Measurements from ENCODE around the gene PTPRD. TPM values are rescaled to one million over a fixed set of nuclear protein-coding genes. Genes with fewer than 3 reads are reported as not detected.

PTPRD gene
- total RNA-seq, 2 experiments from 2014 or later, result not detected

DNA sequence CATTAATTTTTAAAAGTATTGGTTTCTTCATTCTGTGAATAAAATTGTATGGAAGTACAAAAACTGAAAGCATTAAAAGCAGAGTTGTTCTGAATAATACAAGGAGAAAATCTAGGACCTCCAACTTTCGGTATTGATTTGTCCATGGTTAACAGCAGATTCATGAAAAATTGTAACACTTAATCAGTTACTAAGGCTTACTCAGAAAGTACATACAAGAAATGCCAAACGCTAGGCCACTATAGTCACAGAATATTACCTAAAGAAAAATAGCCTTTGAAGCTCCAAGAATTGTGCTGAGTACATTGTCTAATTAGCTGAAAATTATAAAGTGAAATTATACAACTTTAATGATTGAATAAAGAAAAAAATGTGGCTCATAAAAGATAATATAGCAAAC, 271.7 kb downstream of the PTPRD start:
- ChIA-PET CTCF (no interaction called here), POLR2A (no interaction called here)
- Mint-ChIP-seq H3K27ac (no peak overlapping the region), H3K4me1 (ENCODE audit: low read depth) (no peaks in the 10 kb centered on the region), H3K9me3 (ENCODE audit: insufficient read depth) (peaks cover 12% of the 10 kb centered on the region), H3K27me3 (ENCODE audit: low read depth) (no peaks in the 10 kb centered on the region), H3K36me3 (ENCODE audit: low read depth) (no peaks in the 10 kb centered on the region), H3K4me3 (no peak overlapping the region)
- ATAC-seq, result no peak
- DNase-seq, result no peak

DNA sequence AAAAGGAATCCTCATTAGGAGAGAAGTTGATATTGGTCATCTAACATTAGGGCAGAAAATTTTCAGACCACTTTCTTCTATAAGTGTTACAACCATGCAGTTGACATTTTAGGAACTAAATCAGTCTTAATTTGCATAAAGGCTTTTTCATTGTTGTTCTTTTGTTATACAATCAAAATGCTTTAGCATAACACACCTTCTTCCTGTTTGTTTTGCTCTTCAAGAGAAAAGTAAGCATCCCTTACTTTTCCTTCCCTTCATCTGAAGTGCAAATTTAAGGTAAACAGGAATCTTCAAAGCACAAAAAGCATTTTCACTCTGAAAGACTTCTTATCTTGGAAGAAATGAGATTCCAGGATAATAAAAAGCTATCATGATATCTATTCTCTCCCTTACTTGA, 273.6 kb downstream of the PTPRD start:
- Mint-ChIP-seq H3K4me3 (no peak overlapping the region), H3K9me3 (ENCODE audit: insufficient read depth) (peaks cover 17% of the 10 kb centered on the region), H3K36me3 (ENCODE audit: low read depth) (no peaks in the 10 kb centered on the region), H3K27ac (no peak overlapping the region), H3K27me3 (ENCODE audit: low read depth) (no peaks in the 10 kb centered on the region), H3K4me1 (ENCODE audit: low read depth) (no peaks in the 10 kb centered on the region)
- ChIA-PET POLR2A (no interaction called here), CTCF (no interaction called here)
- ATAC-seq (no peak), DNase-seq (no peak)

DNA sequence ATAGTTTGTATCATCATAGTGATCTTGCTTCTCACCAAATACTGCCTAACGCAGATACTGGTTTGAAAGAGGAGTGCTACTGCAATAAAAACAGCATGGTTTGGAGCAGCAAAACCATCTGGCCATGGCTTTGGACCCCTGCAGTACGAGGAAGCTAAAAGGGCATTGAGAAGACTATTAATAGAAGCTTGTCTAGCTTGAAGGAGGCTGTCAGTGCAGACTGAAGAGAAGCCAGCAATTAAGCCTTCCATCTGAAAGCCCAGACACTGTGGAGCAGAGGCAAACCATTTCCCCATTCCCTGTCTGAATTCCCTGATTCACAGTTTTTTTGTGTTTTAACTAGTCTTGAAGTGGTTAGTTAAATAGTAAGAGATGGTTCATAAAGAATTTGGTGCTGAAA, 281.6 kb downstream of the PTPRD start:
- POLR2A ChIA-PET, result no interaction called here

DNA sequence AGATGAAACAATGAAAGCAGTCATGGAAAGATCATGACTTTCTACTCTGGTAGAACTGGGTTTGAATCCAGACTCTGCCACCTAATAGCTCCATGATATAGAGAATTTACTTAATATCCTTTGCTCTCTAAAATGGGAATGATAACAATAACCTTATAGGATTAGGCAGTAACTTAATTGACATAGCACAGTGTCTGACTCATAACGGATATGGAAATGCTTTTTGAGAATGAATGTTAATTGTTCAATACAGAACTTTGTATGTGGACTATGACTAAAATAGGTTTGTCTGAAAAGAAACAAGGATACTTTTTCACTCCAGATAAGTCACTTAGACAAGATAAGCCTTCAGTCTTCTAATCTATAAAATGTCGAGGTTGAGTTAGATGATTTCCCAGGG, 330.7 kb downstream of the PTPRD start:
- CTCF ChIA-PET, result no interaction called here
- no peak for ATAC-seq
- POLR2A ChIA-PET, result no interaction called here
- peaks cover 8% of the 10 kb centered on the region for H3K9me3 Mint-ChIP-seq (ENCODE audit: insufficient read depth)
- DNase-seq, result no peak
- no peak overlapping the region for H3K27ac Mint-ChIP-seq
- H3K4me3 Mint-ChIP-seq, result no peak overlapping the region
- no peaks in the 10 kb centered on the region for H3K4me1 Mint-ChIP-seq (ENCODE audit: low read depth)
- no peaks in the 10 kb centered on the region for H3K36me3 Mint-ChIP-seq (ENCODE audit: low read depth)
- H3K27me3 Mint-ChIP-seq (ENCODE audit: low read depth), result no peaks in the 10 kb centered on the region

More for the DNA sequence above, 281.6 kb downstream of the PTPRD start:
- no peaks in the 10 kb centered on the region for H3K36me3 Mint-ChIP-seq (ENCODE audit: low read depth)
- no peaks in the 10 kb centered on the region for H3K4me1 Mint-ChIP-seq (ENCODE audit: low read depth)
- DNase-seq (no peak), ATAC-seq (no peak)
- peaks cover 7% of the 10 kb centered on the region for H3K9me3 Mint-ChIP-seq (ENCODE audit: insufficient read depth)
- CTCF ChIA-PET, result no interaction called here
- H3K27ac Mint-ChIP-seq, result no peak overlapping the region
- H3K27me3 Mint-ChIP-seq (ENCODE audit: low read depth), result no peaks in the 10 kb centered on the region
- H3K4me3 Mint-ChIP-seq, result no peak overlapping the region

DNA sequence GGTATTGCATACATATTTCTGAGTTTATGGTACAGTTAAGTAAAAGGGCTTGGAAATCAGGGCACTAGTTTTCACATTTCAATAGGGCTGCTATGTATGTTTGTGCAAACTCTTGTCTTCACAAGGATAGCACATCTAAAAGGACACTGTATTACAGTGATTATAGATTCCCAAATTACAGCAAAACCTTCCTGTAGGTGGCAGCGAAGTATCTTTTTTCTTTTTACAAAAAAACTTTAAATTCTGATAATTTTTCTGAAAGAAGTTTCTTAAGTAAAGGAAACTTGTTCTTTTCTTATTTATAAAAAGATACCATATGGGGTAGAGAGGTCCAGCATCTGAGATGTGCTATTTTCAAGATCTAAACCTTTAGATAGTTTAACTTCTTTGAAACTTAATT, 337.8 kb downstream of the PTPRD start:
- Mint-ChIP-seq H3K4me1 (ENCODE audit: low read depth) (no peaks in the 10 kb centered on the region), H3K27me3 (ENCODE audit: low read depth) (no peaks in the 10 kb centered on the region), H3K27ac (no peak overlapping the region), H3K9me3 (ENCODE audit: insufficient read depth) (peaks cover 7% of the 10 kb centered on the region), H3K4me3 (no peak overlapping the region), H3K36me3 (ENCODE audit: low read depth) (no peaks in the 10 kb centered on the region)
- DNase-seq (no peak), ATAC-seq (no peak)
- ChIA-PET POLR2A (no interaction called here), CTCF (no interaction called here)

DNA sequence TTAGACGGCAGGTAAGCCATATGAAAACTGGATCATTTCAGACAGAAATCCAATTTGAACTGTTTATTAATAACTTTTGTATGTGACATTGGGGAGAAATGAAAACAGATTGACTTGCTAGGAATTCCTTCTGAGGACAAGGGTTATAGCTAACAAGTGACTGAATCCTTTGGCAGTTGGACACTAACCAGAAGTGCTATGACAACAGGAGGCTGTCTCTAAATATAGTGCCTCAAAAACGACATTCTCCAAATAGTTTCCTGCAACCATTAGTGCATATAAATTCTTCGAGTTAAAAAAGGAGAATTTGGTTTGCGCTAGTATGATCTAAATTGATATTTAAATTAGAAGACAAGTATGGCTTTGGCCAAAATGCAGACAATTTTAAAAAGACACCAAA, 338.6 kb downstream of the PTPRD start:
- H3K27me3 Mint-ChIP-seq (ENCODE audit: low read depth), result no peaks in the 10 kb centered on the region
- DNase-seq (no peak), ATAC-seq (no peak)
- H3K27ac Mint-ChIP-seq, result no peak overlapping the region
- no peaks in the 10 kb centered on the region for H3K4me1 Mint-ChIP-seq (ENCODE audit: low read depth)
- no peaks in the 10 kb centered on the region for H3K36me3 Mint-ChIP-seq (ENCODE audit: low read depth)
- H3K4me3 Mint-ChIP-seq, result no peak overlapping the region
- CTCF ChIA-PET, result no interaction called here
- POLR2A ChIA-PET, result no interaction called here
- peaks cover 7% of the 10 kb centered on the region for H3K9me3 Mint-ChIP-seq (ENCODE audit: insufficient read depth)

DNA sequence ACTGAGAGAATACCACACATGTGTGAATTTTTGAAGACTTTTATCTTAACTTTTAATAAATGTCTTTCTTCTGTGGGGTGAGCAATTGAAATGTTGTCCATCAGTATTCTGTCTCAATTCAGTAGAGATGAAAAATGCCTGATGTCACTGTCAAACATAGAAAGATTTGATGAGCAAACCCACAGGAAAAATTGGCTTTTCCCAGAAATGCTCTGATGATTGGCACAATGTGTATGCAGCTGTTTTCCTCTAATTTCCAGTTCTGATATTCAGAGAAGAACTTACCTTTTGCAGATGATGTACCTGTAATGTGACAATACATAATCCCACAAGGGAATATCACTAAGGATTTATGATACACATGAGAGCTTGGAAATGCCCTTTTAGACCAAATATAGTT, 340.0 kb downstream of the PTPRD start:
- Mint-ChIP-seq H3K9me3 (ENCODE audit: insufficient read depth) (peaks cover 7% of the 10 kb centered on the region), H3K36me3 (ENCODE audit: low read depth) (no peaks in the 10 kb centered on the region), H3K27me3 (ENCODE audit: low read depth) (no peaks in the 10 kb centered on the region), H3K4me3 (no peak overlapping the region), H3K4me1 (ENCODE audit: low read depth) (no peaks in the 10 kb centered on the region), H3K27ac (no peak overlapping the region)
- DNase-seq (no peak), ATAC-seq (no peak)
- CTCF ChIA-PET, result no interaction called here
- POLR2A ChIA-PET, result no interaction called here

DNA sequence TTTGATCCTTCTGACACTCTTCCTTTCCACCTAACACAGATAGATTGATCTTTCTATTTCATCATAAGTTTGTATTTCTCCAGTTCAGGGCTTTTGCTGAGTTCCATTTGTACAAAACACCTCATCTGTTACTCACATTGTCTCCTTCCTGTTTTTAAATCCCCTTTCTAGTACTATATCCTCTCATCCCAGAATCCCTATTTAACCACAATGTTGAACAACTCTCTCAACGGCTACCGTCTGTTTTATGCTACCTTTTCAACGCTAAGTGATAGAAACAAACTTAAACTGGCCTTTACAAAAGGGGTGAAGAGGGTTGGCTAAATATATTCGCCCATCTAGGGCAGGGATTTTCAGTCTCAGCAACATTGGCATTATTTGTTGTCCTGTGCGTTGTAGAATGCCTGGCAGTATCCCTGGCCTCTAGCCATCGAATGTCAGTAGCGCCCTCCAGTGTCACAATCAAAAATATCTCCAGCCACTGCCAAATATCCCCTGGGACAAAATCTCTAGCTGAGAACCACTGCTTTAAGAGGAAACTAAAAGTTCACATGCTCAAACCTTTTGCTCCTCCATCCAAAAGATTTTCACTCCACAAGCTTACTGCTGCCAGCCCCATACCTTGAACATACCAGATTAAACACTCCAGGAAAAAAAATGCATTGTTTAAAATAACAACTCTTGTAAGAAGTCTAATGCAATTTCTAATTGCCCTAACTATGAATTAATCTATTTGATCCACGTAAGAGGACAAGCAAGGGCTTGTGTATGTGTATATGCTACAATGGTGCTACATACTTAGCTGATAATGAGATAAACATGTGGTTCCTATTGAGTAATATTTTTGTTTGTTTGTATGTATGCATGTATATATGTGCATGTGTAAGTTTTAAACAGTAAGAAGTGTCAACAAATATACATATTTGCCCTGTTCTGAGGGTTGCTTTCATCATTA, 344.0 kb downstream of the PTPRD start:
- CTCF ChIA-PET, result interaction anchor here (1.9 kb wide), 1 partner anchor 206 kb away, joined by 4 read pairs; no protein-coding TSS in a partner anchor
- ATAC-seq (no peak), DNase-seq (no peak)
- H3K36me3 Mint-ChIP-seq (ENCODE audit: low read depth), result no peaks in the 10 kb centered on the region
- no peak overlapping the region for H3K27ac Mint-ChIP-seq
- no peaks in the 10 kb centered on the region for H3K27me3 Mint-ChIP-seq (ENCODE audit: low read depth)
- H3K4me1 Mint-ChIP-seq (ENCODE audit: low read depth), result no peaks in the 10 kb centered on the region
- H3K4me3 Mint-ChIP-seq, result no peak overlapping the region
- POLR2A ChIA-PET, result no interaction called here
- peaks cover 10% of the 10 kb centered on the region for H3K9me3 Mint-ChIP-seq (ENCODE audit: insufficient read depth)

DNA sequence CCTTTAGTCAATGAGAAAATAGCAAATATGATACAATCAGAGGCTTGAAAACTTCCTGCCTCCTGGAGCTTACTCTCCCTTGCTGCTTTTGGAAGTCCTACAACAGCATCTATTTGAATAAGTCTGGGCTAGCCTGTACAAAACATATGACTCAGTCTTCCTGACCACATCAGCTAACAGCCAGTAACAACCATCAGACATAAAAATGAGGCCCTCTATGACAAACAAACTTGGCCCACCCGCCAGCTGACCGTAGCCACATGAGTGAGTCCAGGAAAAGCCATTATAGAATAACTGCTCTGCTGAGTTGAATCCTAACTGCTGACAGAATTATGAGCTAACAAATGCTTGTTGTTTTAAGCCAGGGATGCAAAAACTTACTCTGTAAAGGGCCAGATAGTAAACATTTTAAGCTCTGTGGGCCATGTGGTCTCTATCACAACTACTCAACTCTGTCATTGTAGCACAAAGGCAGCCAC, 347.6 kb downstream of the PTPRD start:
- CTCF ChIA-PET, result no interaction called here
- no peaks in the 10 kb centered on the region for H3K27me3 Mint-ChIP-seq (ENCODE audit: low read depth)
- DNase-seq (no peak), ATAC-seq (no peak)
- H3K9me3 Mint-ChIP-seq (ENCODE audit: insufficient read depth), result peaks cover 15% of the 10 kb centered on the region
- H3K4me3 Mint-ChIP-seq, result no peak overlapping the region
- H3K27ac Mint-ChIP-seq, result no peak overlapping the region
- no peaks in the 10 kb centered on the region for H3K36me3 Mint-ChIP-seq (ENCODE audit: low read depth)
- POLR2A ChIA-PET, result no interaction called here
- no peaks in the 10 kb centered on the region for H3K4me1 Mint-ChIP-seq (ENCODE audit: low read depth)

DNA sequence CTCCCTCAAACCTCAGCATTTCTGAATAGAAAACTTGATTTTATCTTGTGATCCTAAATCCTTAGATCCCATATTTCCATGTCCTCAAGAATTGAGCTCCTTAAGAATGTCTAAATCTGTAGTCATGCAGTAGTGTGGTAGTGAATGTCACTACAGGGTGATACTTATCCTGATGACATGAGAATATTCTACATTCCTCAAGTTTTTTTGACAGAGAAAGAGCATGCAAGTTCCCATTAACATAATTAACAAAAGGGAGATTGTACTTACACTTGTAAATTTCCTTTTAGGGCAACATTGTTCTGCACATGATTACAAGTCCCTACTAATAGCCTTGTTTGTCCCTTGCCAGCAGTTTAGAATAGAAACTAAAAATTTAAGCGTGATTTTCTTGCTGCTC, 352.3 kb downstream of the PTPRD start:
- ATAC-seq, result no peak
- H3K4me1 Mint-ChIP-seq (ENCODE audit: low read depth), result no peaks in the 10 kb centered on the region
- POLR2A ChIA-PET, result no interaction called here
- no peak overlapping the region for H3K27ac Mint-ChIP-seq
- peaks cover 26% of the 10 kb centered on the region for H3K9me3 Mint-ChIP-seq (ENCODE audit: insufficient read depth)
- no peak for DNase-seq
- H3K36me3 Mint-ChIP-seq (ENCODE audit: low read depth), result no peaks in the 10 kb centered on the region
- no peak overlapping the region for H3K4me3 Mint-ChIP-seq
- CTCF ChIA-PET, result no interaction called here
- H3K27me3 Mint-ChIP-seq (ENCODE audit: low read depth), result no peaks in the 10 kb centered on the region

DNA sequence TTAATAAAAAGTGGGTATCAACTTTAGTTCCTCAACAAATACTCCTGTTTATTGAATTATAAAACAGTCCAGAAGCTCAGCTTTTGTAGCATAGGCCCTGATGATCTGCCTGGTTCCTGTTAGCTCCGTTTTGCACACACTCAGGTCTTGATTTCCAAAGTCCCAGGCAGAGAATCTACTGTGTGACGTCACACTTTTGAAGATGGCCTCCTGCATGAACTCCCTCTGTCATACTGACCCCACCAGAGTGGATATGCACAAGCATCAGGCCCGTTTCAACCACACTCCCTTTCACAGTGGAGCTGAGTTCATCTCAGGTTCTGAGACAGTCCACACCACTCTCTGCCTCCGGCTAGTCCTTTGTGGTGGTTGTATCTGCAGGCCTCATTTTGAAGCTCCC, 353.1 kb downstream of the PTPRD start:
- Mint-ChIP-seq H3K9me3 (ENCODE audit: insufficient read depth) (peaks cover 20% of the 10 kb centered on the region), H3K36me3 (ENCODE audit: low read depth) (no peaks in the 10 kb centered on the region), H3K27me3 (ENCODE audit: low read depth) (no peaks in the 10 kb centered on the region), H3K4me3 (no peak overlapping the region), H3K4me1 (ENCODE audit: low read depth) (no peaks in the 10 kb centered on the region), H3K27ac (no peak overlapping the region)
- CTCF ChIA-PET, result no interaction called here
- DNase-seq (no peak), ATAC-seq (no peak)
- POLR2A ChIA-PET, result no interaction called here

DNA sequence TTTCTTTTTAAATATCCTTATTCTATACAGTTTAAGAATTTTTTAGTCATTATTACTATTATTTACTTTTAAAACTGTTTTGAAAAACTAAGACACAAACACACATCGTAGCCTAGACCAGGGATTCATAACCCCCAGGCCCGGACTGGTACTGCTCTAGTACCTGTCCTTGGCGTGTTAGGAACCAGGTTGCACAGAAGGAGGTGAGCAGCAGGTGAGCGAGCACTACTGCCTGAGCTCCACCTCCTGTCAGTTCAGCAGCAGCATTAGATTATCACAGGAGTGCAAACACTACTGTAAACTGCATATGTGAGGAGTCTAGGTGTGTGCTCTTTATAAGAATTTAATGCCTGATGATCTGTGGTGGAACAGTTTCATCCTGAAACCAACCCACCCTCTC, 357.0 kb downstream of the PTPRD start:
- H3K4me1 Mint-ChIP-seq (ENCODE audit: low read depth), result no peaks in the 10 kb centered on the region
- H3K36me3 Mint-ChIP-seq (ENCODE audit: low read depth), result no peaks in the 10 kb centered on the region
- DNase-seq (no peak), ATAC-seq (no peak)
- no peak overlapping the region for H3K27ac Mint-ChIP-seq
- CTCF ChIA-PET, result no interaction called here
- H3K4me3 Mint-ChIP-seq, result no peak overlapping the region
- peaks cover 15% of the 10 kb centered on the region for H3K9me3 Mint-ChIP-seq (ENCODE audit: insufficient read depth)
- H3K27me3 Mint-ChIP-seq (ENCODE audit: low read depth), result no peaks in the 10 kb centered on the region
- POLR2A ChIA-PET, result no interaction called here

DNA sequence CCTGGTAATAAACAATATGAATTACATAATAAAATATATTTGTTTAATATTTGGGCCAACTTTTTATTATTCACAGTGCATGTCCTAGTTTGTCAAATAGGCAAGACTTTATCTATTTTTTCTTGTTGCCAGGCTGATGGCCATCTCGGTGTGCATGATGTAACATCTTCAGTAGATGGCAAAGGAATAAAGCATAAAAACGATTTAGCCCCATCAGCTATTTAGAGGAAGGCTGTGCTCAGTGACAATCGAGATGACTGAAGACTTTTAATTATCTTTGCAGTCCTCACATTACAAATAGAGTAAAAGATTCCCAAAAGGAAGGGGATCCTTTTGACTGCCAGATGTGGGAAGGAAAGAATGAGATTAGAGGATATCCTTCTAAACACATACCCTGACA, 358.5 kb downstream of the PTPRD start:
- POLR2A ChIA-PET, result no interaction called here
- CTCF ChIA-PET, result no interaction called here
- Mint-ChIP-seq H3K4me1 (ENCODE audit: low read depth) (no peaks in the 10 kb centered on the region), H3K9me3 (ENCODE audit: insufficient read depth) (peaks cover 15% of the 10 kb centered on the region), H3K27ac (no peak overlapping the region), H3K27me3 (ENCODE audit: low read depth) (no peaks in the 10 kb centered on the region), H3K4me3 (no peak overlapping the region), H3K36me3 (ENCODE audit: low read depth) (no peaks in the 10 kb centered on the region)
- no peak for DNase-seq
- ATAC-seq, result no peak

Measured in activated CD8-positive, alpha-beta T cell treated with anti-CD3 and anti-CD28 coated beads, Interleukin-2, amount 10 ng/mL, durations not matched to agents 7 days and 5 days (primary cell).